Kidney glomerular epithelial cell (primary cell): ENCODE results near the gene ALDH7A1.

Experiments
- DNase-seq: peaks from one replicate; lab custom pipeline; 2025; lab: John Stamatoyannopoulos, UW

The ALDH7A1 gene

GRCh38 chr5:126534553-126534952, 60.5 kb downstream of the ALDH7A1 start:
- DNase-seq = no peak

GRCh38 chr5:126531543-126532120, 63.4 kb downstream of the ALDH7A1 start:
- no peak for DNase-seq

GRCh38 chr5:126527892-126528291, 67.1 kb downstream of the ALDH7A1 start:
- no peak for DNase-seq

GRCh38 chr5:126527158-126527557, 67.9 kb downstream of the ALDH7A1 start:
- DNase-seq = no peak

GRCh38 chr5:126526493-126526892, 68.5 kb downstream of the ALDH7A1 start:
- no peak for DNase-seq

- no peak for DNase-seq
These were observed 69.3 kb downstream of the ALDH7A1 start for GRCh38 chr5:126525630-126526245.

GRCh38 chr5:126523818-126524510, 71.1 kb downstream of the ALDH7A1 start:
- DNase-seq = no peak

- no peak for DNase-seq
These were observed 73.9 kb downstream of the ALDH7A1 start for GRCh38 chr5:126521130-126521529.

- DNase-seq = no peak
These were observed 74.4 kb downstream of the ALDH7A1 start for GRCh38 chr5:126520593-126520953.

GRCh38 chr5:126519637-126520592, 75.1 kb downstream of the ALDH7A1 start:
- no peak for DNase-seq

GRCh38 chr5:126519223-126519622, 75.8 kb downstream of the ALDH7A1 start:
- peak; percentile 21 for DNase-seq

GRCh38 chr5:126516852-126517251, 78.2 kb downstream of the ALDH7A1 start:
- DNase-seq = no peak

GRCh38 chr5:126516133-126516532, 78.9 kb downstream of the ALDH7A1 start:
- peak; percentile 38 for DNase-seq

- DNase-seq = no peak
These were observed 79.7 kb downstream of the ALDH7A1 start for GRCh38 chr5:126515337-126515736.

GRCh38 chr5:126514558-126515141, 80.4 kb downstream of the ALDH7A1 start:
- DNase-seq = no peak

- no peak for DNase-seq
These were observed 80.9 kb downstream of the ALDH7A1 start for GRCh38 chr5:126514131-126514557.

- DNase-seq = no peak
These were observed 81.3 kb downstream of the ALDH7A1 start for GRCh38 chr5:126513703-126514102.

GRCh38 chr5:126513302-126513701, 81.7 kb downstream of the ALDH7A1 start:
- DNase-seq = no peak

- DNase-seq = peak; percentile 8
These were observed 82.6 kb downstream of the ALDH7A1 start for GRCh38 chr5:126512451-126512850.

GRCh38 chr5:126511961-126512360, 83.1 kb downstream of the ALDH7A1 start:
- DNase-seq = no peak

- peak; percentile 26 for DNase-seq
These were observed 85.7 kb downstream of the ALDH7A1 start for GRCh38 chr5:126509339-126509738.

- no peak for DNase-seq
These were observed 86.1 kb downstream of the ALDH7A1 start for GRCh38 chr5:126508962-126509279.
